GM23338 (cell line): ENCODE measurements around the gene ARHGAP1. TPM values are rescaled to one million over a fixed set of nuclear protein-coding genes. Genes with fewer than 3 reads are reported as not detected.

Source experiments
- ATAC-seq: fragments of 200-7000 bp; cut with Tn5 transposase; 3 replicates; pipeline ENCODE4 v1.9.1; 2020
- DNase-seq: peaks from one replicate; pipeline ENCODE4 v3.0.0-alpha.2; 2015; ENCODE audit warnings: low spot score
- H2AFZ ChIP-seq: fragments of 200-600 bp; sonication (generic); 2 replicates; pipeline ENCODE4 v1.8.0; 2016; ENCODE audit warnings: antibody characterized with exemption, mild to moderate bottlenecking, moderate library complexity
- H3F3A ChIP-seq: fragments of 200-600 bp; sonication (generic); replicated peaks from 2 replicates; pipeline ENCODE4 v1.8.0; 2017; ENCODE audit warnings: antibody characterized with exemption, mixed run types, low read depth
- H3K27ac ChIP-seq: fragments of 200-600 bp; sonication (generic); 2 replicates; pipeline ENCODE4 v1.6.1; 2016; ENCODE audit warnings: low read depth
- H3K27me3 ChIP-seq: fragments of 200-600 bp; sonication (generic); 2 replicates; pipeline ENCODE4 v1.8.0; 2016; ENCODE audit warnings: mild to moderate bottlenecking, mixed run types, moderate library complexity; ENCODE audit not compliant: insufficient read depth
- H3K36me3 ChIP-seq: fragments of 200-600 bp; sonication (generic); 2 replicates; pipeline ENCODE4 v1.8.0; 2016; ENCODE audit warnings: mild to moderate bottlenecking; ENCODE audit not compliant: insufficient read depth
- H3K4me1 ChIP-seq: fragments of 200-600 bp; sonication (generic); 2 replicates; pipeline ENCODE4 v1.8.0; 2016; ENCODE audit warnings: mild to moderate bottlenecking, moderate library complexity; ENCODE audit not compliant: insufficient read depth
- H3K4me2 ChIP-seq: fragments of 200-600 bp; sonication (generic); 2 replicates; pipeline ENCODE4 v1.7.1; 2017; ENCODE audit warnings: mixed run types
- H3K4me3 ChIP-seq: fragments of 200-600 bp; sonication (generic); 2 replicates; pipeline ENCODE4 v1.6.1; 2016; ENCODE audit warnings: mixed run types
- H3K79me2 ChIP-seq: fragments of 200-600 bp; sonication (generic); replicated peaks from 2 replicates; pipeline ENCODE4 v1.8.0; 2017; ENCODE audit warnings: mild to moderate bottlenecking; ENCODE audit not compliant: insufficient read depth
- H3K9me2 ChIP-seq: fragments of 200-600 bp; sonication (generic); 2 replicates; pipeline ENCODE4 v1.8.0; 2017; ENCODE audit not compliant: insufficient read depth
- H4K20me1 ChIP-seq: fragments of 200-600 bp; sonication (generic); replicated peaks from 2 replicates; pipeline ENCODE4 v1.8.0; 2017; ENCODE audit warnings: mild to moderate bottlenecking; ENCODE audit not compliant: insufficient read depth
- H3K27ac Mint-ChIP-seq: 2 replicates; pipeline ENCODE4 v1.8.0; 2020; ENCODE audit warnings: inconsistent platforms, mild to moderate bottlenecking, moderate library complexity, mixed read lengths
- H3K27me3 Mint-ChIP-seq: 3 replicates; pipeline ENCODE4 v1.8.0; 2022; ENCODE audit warnings: low read depth, mild to moderate bottlenecking, moderate library complexity, mixed read lengths, inconsistent platforms; ENCODE audit not compliant: insufficient read depth, poor library complexity
- H3K36me3 Mint-ChIP-seq: 3 replicates; pipeline ENCODE4 v1.8.0; 2021; ENCODE audit warnings: low read depth, mild to moderate bottlenecking, inconsistent platforms, moderate library complexity, mixed read lengths
- H3K4me1 Mint-ChIP-seq: 3 replicates; pipeline ENCODE4 v1.8.0; 2020; ENCODE audit warnings: mild to moderate bottlenecking, inconsistent platforms, mixed read lengths
- H3K4me3 Mint-ChIP-seq: 3 replicates; pipeline ENCODE4 v1.8.0; 2021; ENCODE audit warnings: moderate library complexity, mild to moderate bottlenecking, inconsistent platforms, mixed read lengths
- H3K9me3 Mint-ChIP-seq: 3 replicates; pipeline ENCODE4 v1.8.0; 2020; ENCODE audit warnings: moderate library complexity, mild to moderate bottlenecking, inconsistent platforms, mixed read lengths
- CREB1 ChIP-seq: fragments of 250-450 bp; sonication (Bioruptor Pico); IDR thresholded peaks from 2 replicates; pipeline ENCODE4 v1.5.0; 2020; ENCODE audit warnings: low read depth, mild to moderate bottlenecking, moderate library complexity
- CTCF ChIP-seq, 2 experiments: fragments of 200-600 bp in 1 of 2; sonication (generic) in 1 of 2; conservative IDR thresholded peaks; 2 replicates each; pipeline versions ENCODE4 v1.5.1 to v1.6.1; 2016 to 2017; ENCODE audit warnings: antibody characterized with exemption in 2 of 2, low read depth in 2 of 2, mild to moderate bottlenecking in 2 of 2, moderate library complexity in 1 of 2
- EZH2phosphoT487 ChIP-seq: fragments of 200-600 bp; sonication (generic); IDR thresholded peaks from one replicate; pipeline ENCODE4 v1.8.1; 2018; ENCODE audit warnings: antibody characterized with exemption; ENCODE audit not compliant: unreplicated experiment
- NANOG ChIP-seq: IDR thresholded peaks from 2 replicates; pipeline ENCODE4 v1.6.1; 2016; ENCODE audit warnings: antibody characterized with exemption, borderline replicate concordance
- POLR2AphosphoS5 ChIP-seq: IDR thresholded peaks from 2 replicates; pipeline ENCODE4 v1.6.1; 2016; ENCODE audit warnings: antibody characterized with exemption, low read depth
- REST ChIP-seq: IDR thresholded peaks from one replicate; pipeline ENCODE4 v1.6.1; 2018; ENCODE audit warnings: antibody characterized with exemption; ENCODE audit not compliant: unreplicated experiment
- STAT1 ChIP-seq: IDR thresholded peaks from one replicate; pipeline ENCODE4 v1.6.1; 2016; ENCODE audit warnings: antibody characterized with exemption; ENCODE audit not compliant: unreplicated experiment
- ZNF114 ChIP-seq: fragments of 250-450 bp; sonication (Bioruptor Pico); IDR thresholded peaks from 2 replicates; pipeline ENCODE4 v1.5.0; 2020; ENCODE audit warnings: mild to moderate bottlenecking, moderate library complexity
- ZNF331 ChIP-seq: fragments of 250-450 bp; sonication (Bioruptor Pico); IDR thresholded peaks from 2 replicates; pipeline ENCODE4 v1.5.0; 2020; ENCODE audit warnings: low read depth, mild to moderate bottlenecking, moderate library complexity
- polyA plus RNA-seq: library from polyadenylated mRNA; unstranded; fragments of >200 nt; fragmentation: Nextera tagmentation; extraction: Ambion mirVana; gene quantifications from 2 replicates; pipeline ENCODE4 v1.2.1, GENCODE V29; 2016
- total RNA-seq: library from RNA; depleted of rRNA; stranded (reverse); fragments of >200 nt; shearing (Covaris generic); gene quantifications from 2 replicates; pipeline ENCODE4 v1.2.3, GENCODE V29; 2014
- TF ChIP-seq, protein P1 (sequence below): fragments of 250-450 bp; sonication (Bioruptor Pico); IDR thresholded peaks from 2 replicates; pipeline ENCODE4 v1.5.0; 2020; ENCODE audit warnings: mild to moderate bottlenecking, moderate library complexity

ARHGAP1 gene
- total and polyA plus RNA-seq, 2 experiments from 2014 or later = 23.4 to 38.1 TPM

GRCh38 chr11:46736615-46737014, 36.2 kb upstream of the ARHGAP1 start:
- Mint-ChIP-seq H3K9me3 (no peaks in the 10 kb centered on the region; the same call in 2 of the 3 replicates), H3K36me3 (peaks cover 12% of the 10 kb centered on the region), H3K4me3 (no peak overlapping the region), H3K27ac (no peak overlapping the region), H3K4me1 (peaks cover 7% of the 10 kb centered on the region; the same call in 2 of the 3 replicates), H3K27me3 (peaks cover 8% of the 10 kb centered on the region)
- no peak overlapping the region for H3K4me3 ChIP-seq
- DNase-seq (no peak), ATAC-seq (no peak)
- H3K36me3 ChIP-seq = no peaks in the 10 kb centered on the region
- TF ChIP-seq CTCF (conservative IDR thresholded peaks at IDR 0.05; ENCODE audit: low read depth in 2 of 2) = no peak
- no peak for TF ChIP-seq EZH2phosphoT487
- TF ChIP-seq CREB1 (CRISPR knock-in tag) = no peak
- no peak for TF ChIP-seq STAT1
- no peak for TF ChIP-seq NANOG
- TF ChIP-seq ZNF331 (CRISPR knock-in tag) = no peak
- H3K79me2 ChIP-seq = no peaks in the 10 kb centered on the region
- H3K4me1 ChIP-seq = no peaks in the 10 kb centered on the region
- 0 out of 2 replicates have a peak, but pooled peaks cover 8% of the 10 kb centered on the region for H3F3A ChIP-seq
- H4K20me1 ChIP-seq = no peaks in the 10 kb centered on the region; the same call in 1 of the 2 replicates
- no peak overlapping the region for H2AFZ ChIP-seq
- no peak overlapping the region for H3K4me2 ChIP-seq
- no peaks in the 10 kb centered on the region for H3K27me3 ChIP-seq
- H3K9me2 ChIP-seq = no peaks in the 10 kb centered on the region
- no peak overlapping the region for H3K27ac ChIP-seq

DNA sequence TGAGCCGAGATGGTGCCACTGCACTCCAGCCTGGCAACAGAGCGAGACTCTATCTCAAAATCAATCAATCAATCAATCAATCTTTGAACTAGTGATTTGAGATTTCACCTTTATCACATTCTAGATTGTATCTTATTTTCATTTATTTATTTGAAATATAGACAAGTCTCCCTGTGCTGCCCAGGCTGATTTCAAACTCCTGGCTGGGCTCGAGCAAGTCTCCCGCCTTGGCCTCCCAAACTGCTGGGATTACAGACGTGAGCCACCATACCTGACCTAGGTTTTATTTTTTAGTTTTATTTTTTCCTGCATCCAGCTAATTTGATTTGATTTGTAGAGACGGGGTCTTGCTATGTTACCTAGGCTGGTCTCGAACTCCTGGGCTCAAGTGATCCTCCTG, 35.7 kb upstream of the ARHGAP1 start:
- no peak for DNase-seq
- H3K4me1 Mint-ChIP-seq = peaks cover 7% of the 10 kb centered on the region; the same call in 2 of the 3 replicates
- H3K4me3 Mint-ChIP-seq = no peak overlapping the region
- no peak for TF ChIP-seq ZNF114 (CRISPR knock-in tag)
- TF ChIP-seq POLR2AphosphoS5 = no peak
- TF ChIP-seq ZNF331 (CRISPR knock-in tag) = no peak
- TF ChIP-seq, protein P1, sequence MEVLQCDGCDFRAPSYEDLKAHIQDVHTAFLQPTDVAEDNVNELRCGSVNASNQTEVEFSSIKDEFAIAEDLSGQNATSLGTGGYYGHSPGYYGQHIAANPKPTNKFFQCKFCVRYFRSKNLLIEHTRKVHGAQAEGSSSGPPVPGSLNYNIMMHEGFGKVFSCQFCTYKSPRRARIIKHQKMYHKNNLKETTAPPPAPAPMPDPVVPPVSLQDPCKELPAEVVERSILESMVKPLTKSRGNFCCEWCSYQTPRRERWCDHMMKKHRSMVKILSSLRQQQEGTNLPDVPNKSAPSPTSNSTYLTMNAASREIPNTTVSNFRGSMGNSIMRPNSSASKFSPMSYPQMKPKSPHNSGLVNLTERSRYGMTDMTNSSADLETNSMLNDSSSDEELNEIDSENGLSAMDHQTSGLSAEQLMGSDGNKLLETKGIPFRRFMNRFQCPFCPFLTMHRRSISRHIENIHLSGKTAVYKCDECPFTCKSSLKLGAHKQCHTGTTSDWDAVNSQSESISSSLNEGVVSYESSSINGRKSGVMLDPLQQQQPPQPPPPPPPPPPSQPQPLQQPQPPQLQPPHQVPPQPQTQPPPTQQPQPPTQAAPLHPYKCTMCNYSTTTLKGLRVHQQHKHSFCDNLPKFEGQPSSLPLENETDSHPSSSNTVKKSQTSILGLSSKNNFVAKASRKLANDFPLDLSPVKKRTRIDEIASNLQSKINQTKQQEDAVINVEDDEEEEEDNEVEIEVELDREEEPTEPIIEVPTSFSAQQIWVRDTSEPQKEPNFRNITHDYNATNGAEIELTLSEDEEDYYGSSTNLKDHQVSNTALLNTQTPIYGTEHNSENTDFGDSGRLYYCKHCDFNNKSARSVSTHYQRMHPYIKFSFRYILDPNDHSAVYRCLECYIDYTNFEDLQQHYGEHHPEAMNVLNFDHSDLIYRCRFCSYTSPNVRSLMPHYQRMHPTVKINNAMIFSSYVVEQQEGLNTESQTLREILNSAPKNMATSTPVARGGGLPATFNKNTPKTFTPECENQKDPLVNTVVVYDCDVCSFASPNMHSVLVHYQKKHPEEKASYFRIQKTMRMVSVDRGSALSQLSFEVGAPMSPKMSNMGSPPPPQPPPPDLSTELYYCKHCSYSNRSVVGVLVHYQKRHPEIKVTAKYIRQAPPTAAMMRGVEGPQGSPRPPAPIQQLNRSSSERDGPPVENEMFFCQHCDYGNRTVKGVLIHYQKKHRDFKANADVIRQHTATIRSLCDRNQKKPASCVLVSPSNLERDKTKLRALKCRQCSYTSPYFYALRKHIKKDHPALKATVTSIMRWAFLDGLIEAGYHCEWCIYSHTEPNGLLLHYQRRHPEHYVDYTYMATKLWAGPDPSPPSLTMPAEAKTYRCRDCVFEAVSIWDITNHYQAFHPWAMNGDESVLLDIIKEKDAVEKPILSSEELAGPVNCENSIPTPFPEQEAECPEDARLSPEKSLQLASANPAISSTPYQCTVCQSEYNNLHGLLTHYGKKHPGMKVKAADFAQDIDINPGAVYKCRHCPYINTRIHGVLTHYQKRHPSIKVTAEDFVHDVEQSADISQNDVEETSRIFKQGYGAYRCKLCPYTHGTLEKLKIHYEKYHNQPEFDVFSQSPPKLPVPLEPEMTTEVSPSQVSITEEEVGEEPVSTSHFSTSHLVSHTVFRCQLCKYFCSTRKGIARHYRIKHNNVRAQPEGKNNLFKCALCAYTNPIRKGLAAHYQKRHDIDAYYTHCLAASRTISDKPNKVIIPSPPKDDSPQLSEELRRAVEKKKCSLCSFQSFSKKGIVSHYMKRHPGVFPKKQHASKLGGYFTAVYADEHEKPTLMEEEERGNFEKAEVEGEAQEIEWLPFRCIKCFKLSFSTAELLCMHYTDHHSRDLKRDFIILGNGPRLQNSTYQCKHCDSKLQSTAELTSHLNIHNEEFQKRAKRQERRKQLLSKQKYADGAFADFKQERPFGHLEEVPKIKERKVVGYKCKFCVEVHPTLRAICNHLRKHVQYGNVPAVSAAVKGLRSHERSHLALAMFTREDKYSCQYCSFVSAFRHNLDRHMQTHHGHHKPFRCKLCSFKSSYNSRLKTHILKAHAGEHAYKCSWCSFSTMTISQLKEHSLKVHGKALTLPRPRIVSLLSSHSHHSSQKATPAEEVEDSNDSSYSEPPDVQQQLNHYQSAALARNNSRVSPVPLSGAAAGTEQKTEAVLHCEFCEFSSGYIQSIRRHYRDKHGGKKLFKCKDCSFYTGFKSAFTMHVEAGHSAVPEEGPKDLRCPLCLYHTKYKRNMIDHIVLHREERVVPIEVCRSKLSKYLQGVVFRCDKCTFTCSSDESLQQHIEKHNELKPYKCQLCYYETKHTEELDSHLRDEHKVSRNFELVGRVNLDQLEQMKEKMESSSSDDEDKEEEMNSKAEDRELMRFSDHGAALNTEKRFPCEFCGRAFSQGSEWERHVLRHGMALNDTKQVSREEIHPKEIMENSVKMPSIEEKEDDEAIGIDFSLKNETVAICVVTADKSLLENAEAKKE (CRISPR knock-in tag) = no peak
- no peak for TF ChIP-seq NANOG
- TF ChIP-seq REST = no peak
- TF ChIP-seq EZH2phosphoT487 = no peak

More for the DNA sequence above, 35.7 kb upstream of the ARHGAP1 start:
- Histone ChIP-seq H3K4me1 (no peaks in the 10 kb centered on the region), H4K20me1 (no peaks in the 10 kb centered on the region; the same call in 1 of the 2 replicates), H3F3A (0 out of 2 replicates have a peak, but pooled peaks cover 7% of the 10 kb centered on the region), H3K36me3 (no peaks in the 10 kb centered on the region), H3K27ac (no peak overlapping the region), H3K79me2 (no peaks in the 10 kb centered on the region), H3K9me2 (no peaks in the 10 kb centered on the region), H3K4me3 (no peak overlapping the region), H2AFZ (no peak overlapping the region), H3K4me2 (no peak overlapping the region), H3K27me3 (no peaks in the 10 kb centered on the region)
- Mint-ChIP-seq H3K9me3 (no peaks in the 10 kb centered on the region; the same call in 2 of the 3 replicates), H3K27ac (no peak overlapping the region), H3K36me3 (peaks cover 7% of the 10 kb centered on the region; the same call in 2 of the 3 replicates), H3K27me3 (peaks cover 8% of the 10 kb centered on the region)
- ATAC-seq = no peak
